Prostate gland (tissue), 2 donors: ENCODE data around the gene RAD51B. TPM values are rescaled to one million over a fixed set of nuclear protein-coding genes. Genes with fewer than 3 reads are reported as not detected.

Source experiments
- DNase-seq: peaks from one replicate; pipeline ENCODE4 v3.0.0-alpha.2; 2019; ENCODE audit warnings: low spot score
- H3K27ac ChIP-seq, 2 donors: fragments of 200-600 bp; sonication (generic); 2 replicates each; pipeline ENCODE4 v1.5.1; 2017 to 2019
- H3K27me3 ChIP-seq: fragments of 200-600 bp; sonication (generic); replicated peaks from 2 replicates; pipeline ENCODE4 v1.5.1; 2019; ENCODE audit not compliant: insufficient read depth
- H3K36me3 ChIP-seq, 2 donors: fragments of 200-600 bp; sonication (generic); 1 replicate in 1 of 2; 2 replicates in 1 of 2; pipeline versions ENCODE4 v1.5.1 to v1.8.1; 2017 to 2019
- H3K4me1 ChIP-seq: fragments of 200-600 bp; sonication (generic); replicated peaks from 2 replicates; pipeline ENCODE4 v1.5.1; 2019
- H3K4me3 ChIP-seq, 2 donors: fragments of 200-600 bp; sonication (generic); 2 replicates each; pipeline ENCODE4 v1.5.1; 2017 to 2019
- H3K9me3 ChIP-seq: fragments of 200-600 bp; sonication (generic); 2 replicates; pipeline ENCODE4 v1.5.1; 2017
- CTCF ChIP-seq, 4 experiments: fragments of 200-600 bp in 2 of 4; fragments of 450-650 bp in 2 of 4; sonication (generic) in 2 of 4; IDR thresholded peaks; 1 replicate in 3 of 4; 2 replicates in 1 of 4; pipeline ENCODE4 v1.5.1; 2016 to 2019; ENCODE audit warnings: antibody characterized with exemption in 4 of 4, mild to moderate bottlenecking in 2 of 4, moderate library complexity in 2 of 4
- POLR2A ChIP-seq: fragments of 450-650 bp; IDR thresholded peaks from one replicate; pipeline ENCODE4 v1.6.1; 2016; ENCODE audit warnings: antibody characterized with exemption, mild to moderate bottlenecking
- POLR2AphosphoS5 ChIP-seq: sonication (generic); formaldehyde crosslinking; IDR thresholded peaks from one replicate; pipeline ENCODE4 v1.6.1; 2017; ENCODE audit warnings: antibody characterized with exemption
- WGBS: methylation state at CpG from one replicate; pipeline ENCODE4 v1.1.5; 2018; 5-methylcytosine and 5-hydroxymethylcytosine counted together
- intact Hi-C: fragments of 100-400 bp; cut with DNase I; formaldehyde crosslinking; loops from one replicate; pipeline ENCODE4 v1.14.2; 2022
- total RNA-seq, 2 donors: library from RNA; depleted of rRNA; stranded (reverse); fragments of >200 nt; gene quantifications; one replicate each; pipeline ENCODE4 v1.1.0, GENCODE V29; 2016

RAD51B gene
- total RNA-seq, 2 donors from 2014 or later: 14.9 to 35.8 TPM

DNA sequence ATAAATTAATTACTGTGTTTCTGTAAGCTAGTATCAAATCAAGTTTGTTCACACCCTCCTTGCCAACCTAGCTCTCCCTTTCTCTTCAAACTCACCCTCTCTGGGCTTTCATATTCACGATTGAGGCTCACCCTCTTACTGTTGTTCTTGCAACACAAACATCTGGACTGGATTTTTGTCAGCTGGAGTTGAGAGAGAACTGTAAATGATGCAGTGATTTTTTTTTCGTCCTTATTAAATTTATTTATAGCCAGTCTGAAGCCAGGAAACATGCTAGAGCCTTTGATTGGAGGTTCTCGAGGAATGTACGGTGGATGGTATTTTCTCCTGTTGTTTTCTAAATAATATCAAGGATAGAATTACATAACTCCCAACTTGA, 488.2 kb downstream of the RAD51B start:
- Histone ChIP-seq H3K4me3 (no peak overlapping the region), H3K27ac (peak overlapping the region; percentile 66 to 71), H3K4me1 (peaks cover 15% of the 10 kb centered on the region), H3K9me3 (no peaks in the 10 kb centered on the region), H3K36me3 (no peaks in the 10 kb centered on the region), H3K27me3 (no peaks in the 10 kb centered on the region)
- intact Hi-C loops: loop anchor here (5.0 kb wide), 1 partner anchor 40 kb away; no protein-coding TSS in a partner anchor
- 8% methylated on average over 4 of the region's 4 CpGs for WGBS
- TF ChIP-seq POLR2AphosphoS5 (no peak), CTCF (IDR thresholded peaks at IDR 0.05) (no peak), POLR2A (no peak)
- peak; percentile 30 for DNase-seq

GRCh38 chr14:68308726-68309520, 489.3 kb downstream of the RAD51B start:
- H3K27me3 ChIP-seq: no peaks in the 10 kb centered on the region
- intact Hi-C loops: loop anchor here (5.0 kb wide), 1 partner anchor 42 kb away; no protein-coding TSS in a partner anchor
- no peak overlapping the region for H3K4me3 ChIP-seq
- no peaks in the 10 kb centered on the region for H3K36me3 ChIP-seq
- 49% methylated on average over 6 of the region's 6 CpGs for WGBS
- H3K4me1 ChIP-seq: peaks cover 15% of the 10 kb centered on the region
- TF ChIP-seq CTCF (IDR thresholded peaks at IDR 0.05) (no peak), POLR2A (no peak), POLR2AphosphoS5 (no peak)
- H3K9me3 ChIP-seq: no peaks in the 10 kb centered on the region
- peak overlapping the region; percentile 66 to 71 for H3K27ac ChIP-seq
- DNase-seq: no peak

GRCh38 chr14:68309616-68310015, 490.0 kb downstream of the RAD51B start:
- H3K27ac ChIP-seq: peak overlapping the region in 1 of 2 donors; percentile 66
- TF ChIP-seq CTCF (IDR thresholded peaks at IDR 0.05): no peak
- TF ChIP-seq POLR2A: no peak
- no peak for TF ChIP-seq POLR2AphosphoS5
- 36% methylated on average over 2 of the region's 2 CpGs for WGBS
- H3K36me3 ChIP-seq: no peaks in the 10 kb centered on the region
- H3K27me3 ChIP-seq: no peaks in the 10 kb centered on the region
- no peaks in the 10 kb centered on the region for H3K9me3 ChIP-seq
- intact Hi-C loops: loop anchor here (5.0 kb wide), 1 partner anchor 42 kb away; no protein-coding TSS in a partner anchor
- H3K4me3 ChIP-seq: no peak overlapping the region
- DNase-seq: no peak
- H3K4me1 ChIP-seq: peaks cover 15% of the 10 kb centered on the region

- H3K27me3 ChIP-seq: no peaks in the 10 kb centered on the region
- H3K9me3 ChIP-seq: no peaks in the 10 kb centered on the region
- no peak overlapping the region for H3K27ac ChIP-seq
- peaks cover 7% of the 10 kb centered on the region for H3K4me1 ChIP-seq
- intact Hi-C loops: no loop called here
- 97% methylated on average over 3 of the region's 3 CpGs for WGBS
- no peak for DNase-seq
- H3K4me3 ChIP-seq: no peak overlapping the region
- no peak for TF ChIP-seq CTCF (IDR thresholded peaks at IDR 0.05)
- TF ChIP-seq POLR2A: no peak
- TF ChIP-seq POLR2AphosphoS5: no peak
- no peaks in the 10 kb centered on the region for H3K36me3 ChIP-seq
These were observed 492.7 kb downstream of the RAD51B start for GRCh38 chr14:68312300-68312699.
